Neural progenitor cell (in vitro differentiated cells): ENCODE data around the gene SOX2. TPM values are rescaled to one million over a fixed set of nuclear protein-coding genes. Genes with fewer than 3 reads are reported as not detected.

Source experiments
- DNase-seq: peaks from one replicate; pipeline ENCODE4 v3.0.0-alpha.2; 2016; ENCODE audit warnings: low spot score
- H2AFZ ChIP-seq: fragments of 200-600 bp; sonication (generic); replicated peaks from 2 replicates; pipeline ENCODE4 v1.6.1; 2016; ENCODE audit warnings: antibody characterized with exemption
- H3F3A ChIP-seq: fragments of 200-600 bp; sonication (generic); 2 replicates; pipeline ENCODE4 v1.6.1; 2016; ENCODE audit warnings: antibody characterized with exemption, low read depth
- H3K27ac ChIP-seq: fragments of 200-600 bp; sonication (generic); 2 replicates; pipeline ENCODE4 v1.5.1; 2016; ENCODE audit warnings: mild to moderate bottlenecking
- H3K27me3 ChIP-seq: fragments of 200-600 bp; sonication (generic); 2 replicates; pipeline ENCODE4 v1.6.1; 2016; ENCODE audit warnings: mild to moderate bottlenecking, moderate library complexity
- H3K36me3 ChIP-seq: fragments of 200-600 bp; sonication (generic); 2 replicates; pipeline ENCODE4 v1.5.1; 2016
- H3K4me1 ChIP-seq: fragments of 200-600 bp; sonication (generic); 2 replicates; pipeline ENCODE4 v1.6.1; 2016; ENCODE audit warnings: mixed run types
- H3K4me2 ChIP-seq: fragments of 200-600 bp; sonication (generic); 2 replicates; pipeline ENCODE4 v1.6.1; 2016
- H3K4me3 ChIP-seq: fragments of 200-600 bp; sonication (generic); 2 replicates; pipeline ENCODE4 v1.5.1; 2016
- H3K79me2 ChIP-seq: fragments of 200-600 bp; sonication (generic); 2 replicates; pipeline ENCODE4 v1.6.1; 2016; ENCODE audit warnings: low read depth
- H3K9ac ChIP-seq: fragments of 200-600 bp; sonication (generic); 2 replicates; pipeline ENCODE4 v1.6.1; 2016
- H3K9me3 ChIP-seq: fragments of 200-600 bp; sonication (generic); 2 replicates; pipeline ENCODE4 v1.5.1; 2016; ENCODE audit warnings: low read depth
- H4K20me1 ChIP-seq: fragments of 200-600 bp; sonication (generic); 2 replicates; pipeline ENCODE4 v1.6.1; 2016; ENCODE audit warnings: low read depth
- H3K27ac Mint-ChIP-seq: 3 replicates; pipeline ENCODE4 v1.8.0; 2021; ENCODE audit warnings: mixed read lengths
- H3K27me3 Mint-ChIP-seq: 2 replicates; pipeline ENCODE4 v1.8.0; 2022; ENCODE audit warnings: low read depth, mild to moderate bottlenecking, inconsistent platforms, moderate library complexity, mixed read lengths; ENCODE audit not compliant: insufficient read depth
- H3K36me3 Mint-ChIP-seq: 3 replicates; pipeline ENCODE4 v1.8.0; 2021; ENCODE audit warnings: mixed read lengths
- H3K4me1 Mint-ChIP-seq: 3 replicates; pipeline ENCODE4 v1.8.0; 2021; ENCODE audit warnings: mixed read lengths
- H3K4me3 Mint-ChIP-seq: 3 replicates; pipeline ENCODE4 v1.8.0; 2021; ENCODE audit warnings: mild to moderate bottlenecking, moderate library complexity, mixed read lengths
- H3K9me3 Mint-ChIP-seq: 3 replicates; pipeline ENCODE4 v1.8.0; 2020; ENCODE audit warnings: mixed read lengths
- CTCF ChIP-seq: fragments of 200-600 bp; sonication (generic); IDR thresholded peaks from 2 replicates; pipeline ENCODE4 v1.5.1; 2017; ENCODE audit warnings: antibody characterized with exemption, mild to moderate bottlenecking
- EZH2 ChIP-seq: fragments of 200-600 bp; sonication (generic); IDR thresholded peaks from 2 replicates; pipeline ENCODE4 v1.6.1; 2017; ENCODE audit warnings: antibody characterized with exemption, mild to moderate bottlenecking, moderate library complexity
- EZH2phosphoT487 ChIP-seq: fragments of 200-600 bp; sonication (generic); IDR thresholded peaks from 2 replicates; pipeline ENCODE4 v1.6.1; 2017; ENCODE audit warnings: antibody characterized with exemption
- total RNA-seq: library from RNA; depleted of rRNA; stranded (reverse); fragments of >200 nt; gene quantifications from 2 replicates; pipeline ENCODE4 v1.2.3, GENCODE V29; 2015; ENCODE audit warnings: low replicate concordance

The SOX2 gene
- total RNA-seq, 1 donor from 2014 or later = 605 TPM

DNA sequence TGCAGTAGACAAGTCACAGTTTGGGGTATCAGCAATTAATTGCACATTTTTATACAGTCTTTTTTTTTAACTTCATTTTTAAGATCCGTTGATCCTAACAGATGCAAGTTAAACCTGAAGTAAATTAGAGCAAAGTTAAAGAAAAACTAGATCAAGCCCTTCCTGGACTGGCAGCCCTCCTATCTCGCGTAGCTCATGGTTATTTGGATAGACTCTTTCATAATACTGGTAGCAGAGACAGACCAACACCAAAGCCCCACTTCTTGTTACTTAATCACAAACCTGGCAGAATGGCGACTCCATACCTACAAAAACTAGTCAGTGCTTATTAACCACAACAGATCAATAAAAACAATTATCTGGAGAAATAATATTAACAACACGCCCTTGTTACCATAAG, 26.8 kb downstream of the SOX2 start:
- H4K20me1 ChIP-seq = no peaks in the 10 kb centered on the region
- peaks cover 22% of the 10 kb centered on the region for H3F3A ChIP-seq
- H3K27me3 Mint-ChIP-seq = peaks cover 4% of the 10 kb centered on the region
- no peak overlapping the region for H3K27ac Mint-ChIP-seq
- no peaks in the 10 kb centered on the region for H3K27me3 ChIP-seq
- H3K4me3 ChIP-seq = no peak overlapping the region
- peaks cover 88% of the 10 kb centered on the region for H3K4me1 Mint-ChIP-seq
- TF ChIP-seq EZH2phosphoT487 = no peak
- TF ChIP-seq CTCF = no peak
- no peak for TF ChIP-seq EZH2
- H3K36me3 ChIP-seq = no peaks in the 10 kb centered on the region
- H3K27ac ChIP-seq = no peak overlapping the region
- H3K9me3 ChIP-seq = no peaks in the 10 kb centered on the region
- no peak overlapping the region for H3K4me2 ChIP-seq
- peaks cover 47% of the 10 kb centered on the region for H3K4me1 ChIP-seq
- H3K9ac ChIP-seq = no peak overlapping the region
- H3K36me3 Mint-ChIP-seq = peaks cover 6% of the 10 kb centered on the region
- no peak overlapping the region for H3K4me3 Mint-ChIP-seq
- DNase-seq = no peak
- no peak overlapping the region for H2AFZ ChIP-seq
- H3K79me2 ChIP-seq = peaks cover 27% of the 10 kb centered on the region
- H3K9me3 Mint-ChIP-seq = no peaks in the 10 kb centered on the region

DNA sequence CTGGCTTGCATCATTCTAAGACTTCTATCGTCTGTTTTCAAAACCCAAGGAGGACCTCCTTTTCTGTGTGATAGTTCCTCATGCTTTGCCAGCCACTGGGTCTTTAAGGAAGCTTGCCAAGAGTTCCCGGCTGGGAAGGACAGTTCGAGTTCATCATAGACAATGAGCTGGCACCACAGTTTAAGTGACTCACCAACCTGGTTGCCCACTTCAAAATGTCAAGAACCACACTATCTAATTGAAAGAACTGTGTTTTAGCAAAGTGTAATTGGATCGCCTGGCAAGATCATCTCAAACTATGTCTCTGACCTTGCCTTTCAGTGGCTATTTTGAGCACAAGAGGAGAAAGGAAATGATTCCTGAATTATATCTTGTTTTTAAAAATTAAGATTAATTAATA, 27.9 kb downstream of the SOX2 start:
- no peaks in the 10 kb centered on the region for H3K9me3 Mint-ChIP-seq

GRCh38 chr3:181741417-181741816, 29.7 kb downstream of the SOX2 start:
- peak; percentile 64 for DNase-seq
- Mint-ChIP-seq H3K4me1 (peaks cover 79% of the 10 kb centered on the region), H3K4me3 (peak overlapping the region; percentile 43), H3K9me3 (no peaks in the 10 kb centered on the region), H3K36me3 (peaks cover 6% of the 10 kb centered on the region), H3K27ac (peak overlapping the region; percentile 89), H3K27me3 (peaks cover 4% of the 10 kb centered on the region)
- H4K20me1 ChIP-seq = no peaks in the 10 kb centered on the region
- H3K79me2 ChIP-seq = peaks cover 9% of the 10 kb centered on the region
- no peaks in the 10 kb centered on the region for H3K9me3 ChIP-seq
- peak overlapping the region; percentile 64 for H3K4me2 ChIP-seq
- TF ChIP-seq CTCF (no peak), EZH2 (no peak), EZH2phosphoT487 (no peak)
- no peak overlapping the region for H2AFZ ChIP-seq
- H3K4me3 ChIP-seq = peak overlapping the region; percentile 26
- H3K4me1 ChIP-seq = peaks cover 29% of the 10 kb centered on the region
- H3K27ac ChIP-seq = peak overlapping the region; percentile 73
- H3K36me3 ChIP-seq = no peaks in the 10 kb centered on the region
- H3F3A ChIP-seq = peaks cover 16% of the 10 kb centered on the region
- H3K9ac ChIP-seq = no peak overlapping the region
- no peaks in the 10 kb centered on the region for H3K27me3 ChIP-seq

More for the DNA sequence above, 27.9 kb downstream of the SOX2 start:
- H3K4me3 Mint-ChIP-seq = peak overlapping the region; percentile 3
- no peaks in the 10 kb centered on the region for H3K27me3 ChIP-seq
- peaks cover 18% of the 10 kb centered on the region for H3K79me2 ChIP-seq
- H3K9ac ChIP-seq = no peak overlapping the region
- H3K4me1 ChIP-seq = peaks cover 47% of the 10 kb centered on the region
- H3K36me3 Mint-ChIP-seq = peaks cover 6% of the 10 kb centered on the region
- no peak overlapping the region for H3K4me3 ChIP-seq
- H2AFZ ChIP-seq = no peak overlapping the region
- no peaks in the 10 kb centered on the region for H3K36me3 ChIP-seq
- TF ChIP-seq EZH2 (no peak), EZH2phosphoT487 (no peak), CTCF (no peak)
- H3K9me3 ChIP-seq = no peaks in the 10 kb centered on the region
- H4K20me1 ChIP-seq = no peaks in the 10 kb centered on the region
- H3K27ac ChIP-seq = no peak overlapping the region
- peaks cover 22% of the 10 kb centered on the region for H3F3A ChIP-seq
- peaks cover 4% of the 10 kb centered on the region for H3K27me3 Mint-ChIP-seq
- H3K4me2 ChIP-seq = no peak overlapping the region
- peaks cover 88% of the 10 kb centered on the region for H3K4me1 Mint-ChIP-seq
- peak overlapping the region; percentile 16 for H3K27ac Mint-ChIP-seq
- no peak for DNase-seq
